C4-2B (cell line): ENCODE measurements around the gene TSPAN2.

Experiments
- CTCF ChIP-seq: fragments of 450-650 bp; conservative IDR thresholded peaks from 2 replicates; pipeline ENCODE4 v1.5.1; 2017; ENCODE audit warnings: mild to moderate bottlenecking
- ZFX ChIP-seq: fragments of 450-650 bp; IDR thresholded peaks from 2 replicates; pipeline ENCODE4 v1.6.1; 2017

- TF ChIP-seq CTCF (no peak), ZFX (no peak)
These were observed 68.2 kb downstream of the TSPAN2 start for GRCh38 chr1:115021145-115021544.
